Measurements from ENCODE around the gene MTG1.
"Not testable (repeated sequence)": the region's sequence is repeated elsewhere in the genome, so short reads cannot be mapped to it uniquely, and the experiment has no call there.

Gene MTG1

DNA sequence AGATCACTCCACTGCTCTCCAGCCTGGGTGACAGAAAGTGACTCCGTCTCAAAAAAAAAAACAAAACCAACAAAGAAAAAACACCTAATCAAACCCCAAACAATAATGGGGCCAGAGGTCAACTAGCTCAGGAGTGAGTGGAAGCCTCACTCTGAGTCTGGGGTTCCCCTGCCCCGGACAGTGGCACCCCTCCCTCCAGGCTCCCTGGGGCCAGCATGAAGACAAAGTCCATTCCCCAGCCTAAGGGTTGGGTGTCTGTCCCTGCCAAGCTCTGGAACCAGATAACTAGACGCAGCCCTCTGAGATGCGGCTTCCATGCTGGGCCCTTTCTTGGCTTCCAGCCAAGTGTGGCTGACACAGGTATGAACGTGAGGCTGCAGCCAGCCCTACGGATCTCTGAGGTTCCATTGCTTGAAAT, 34.4 kb upstream of the MTG1 start:
- no peak for DNase-seq

DNA sequence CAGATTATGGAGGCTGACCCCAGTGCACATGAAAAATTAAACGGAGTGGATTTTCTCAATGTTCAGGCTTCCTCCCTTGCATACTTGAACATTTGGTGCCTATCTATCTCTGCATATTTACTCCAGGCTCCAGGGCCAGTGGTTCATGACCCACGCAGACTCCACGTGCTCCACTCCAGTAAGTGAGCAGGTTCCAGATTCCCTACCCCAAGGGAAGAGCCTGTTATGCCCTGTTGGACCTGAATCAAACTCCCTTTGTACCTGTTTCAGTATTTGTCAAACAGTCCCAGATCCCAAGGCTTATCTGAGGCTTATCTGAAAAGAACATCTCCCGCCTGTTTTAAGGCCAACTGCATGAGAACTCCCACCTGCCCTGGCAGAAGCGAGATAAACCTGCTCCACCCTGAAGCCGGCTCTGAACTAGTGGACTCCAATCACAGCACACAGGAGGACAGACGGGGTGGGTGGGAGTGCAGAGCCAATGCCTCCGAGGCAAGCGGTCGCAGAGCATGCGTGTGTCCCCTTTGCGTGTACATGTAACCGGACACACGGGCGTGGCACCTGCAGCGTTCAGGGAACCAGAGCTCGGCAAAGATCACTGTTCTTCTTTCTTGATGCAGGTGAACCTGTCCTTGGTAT, 33.9 kb upstream of the MTG1 start:
- no peak for DNase-seq

DNA sequence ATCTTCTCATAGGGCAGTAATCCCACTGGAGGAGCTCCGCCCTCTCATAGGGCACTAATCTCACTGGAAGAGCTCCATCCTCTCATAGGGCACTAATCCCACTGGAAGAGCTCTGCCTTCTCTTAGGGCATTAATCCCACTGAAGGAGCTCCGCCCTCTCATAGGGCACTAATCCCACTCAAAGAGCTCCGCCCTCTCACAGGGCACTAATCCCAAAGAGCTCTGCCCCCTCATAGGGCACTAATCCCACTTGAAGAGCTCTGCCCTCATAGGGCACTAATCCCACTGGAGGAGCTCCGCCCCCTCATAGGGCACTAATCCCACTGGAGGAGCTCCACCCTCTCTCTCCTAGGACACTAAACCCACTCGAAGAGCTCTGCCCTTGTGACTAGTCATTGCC, 32.7 kb upstream of the MTG1 start:
- no peak for DNase-seq

DNA sequence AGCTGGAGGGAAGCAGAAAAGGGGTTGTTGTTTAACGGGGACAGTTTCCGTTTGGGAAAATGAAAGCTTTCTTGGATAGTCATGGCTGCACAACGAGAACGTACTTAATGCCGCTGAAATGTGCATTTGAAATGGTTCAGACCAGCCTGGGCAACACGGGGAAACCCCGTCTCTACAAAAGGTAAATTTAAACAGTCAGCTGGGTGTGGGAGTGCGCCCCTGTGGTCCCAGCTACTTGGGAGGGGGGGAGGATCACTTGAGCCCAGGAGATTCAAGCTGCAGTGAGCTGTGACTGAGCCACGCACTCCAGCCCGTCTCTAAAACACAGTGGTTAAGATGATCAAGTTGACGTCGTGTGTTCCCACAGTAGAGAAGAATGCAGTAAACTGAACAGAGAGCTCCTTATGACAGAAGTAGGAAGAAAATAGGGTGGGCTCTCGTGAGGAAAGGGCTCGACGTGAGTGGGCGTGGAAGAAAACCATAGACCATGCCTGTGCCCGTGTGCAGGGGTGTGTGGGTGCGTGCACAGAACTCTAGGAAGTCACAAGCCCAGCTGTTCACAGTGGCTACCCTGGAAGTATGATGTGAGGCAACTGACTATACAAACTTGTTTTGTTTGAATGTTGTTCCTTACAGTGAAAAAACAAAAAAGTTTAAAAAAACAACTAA, 32.0 kb upstream of the MTG1 start:
- DNase-seq = no peak

DNA sequence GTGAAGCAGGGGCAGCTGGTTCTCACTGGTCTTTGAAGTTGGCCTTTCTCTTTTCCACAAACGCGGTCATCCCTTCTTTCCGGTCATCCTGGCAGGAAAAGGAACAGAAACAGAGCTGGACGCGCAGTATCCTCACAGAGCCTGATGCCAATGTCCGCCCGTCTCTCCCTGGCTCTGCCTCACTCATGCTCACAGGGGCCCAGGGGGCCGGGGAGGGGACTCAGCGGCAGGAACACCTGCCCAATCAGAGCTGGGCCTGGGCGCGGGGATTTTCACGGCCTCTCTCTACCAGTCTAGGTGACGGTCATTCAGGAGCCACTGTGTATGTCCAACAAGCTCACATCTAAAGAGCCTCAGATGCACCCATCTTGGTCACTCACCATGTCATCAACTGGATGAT, 31.1 kb upstream of the MTG1 start:
- no peak for DNase-seq

DNA sequence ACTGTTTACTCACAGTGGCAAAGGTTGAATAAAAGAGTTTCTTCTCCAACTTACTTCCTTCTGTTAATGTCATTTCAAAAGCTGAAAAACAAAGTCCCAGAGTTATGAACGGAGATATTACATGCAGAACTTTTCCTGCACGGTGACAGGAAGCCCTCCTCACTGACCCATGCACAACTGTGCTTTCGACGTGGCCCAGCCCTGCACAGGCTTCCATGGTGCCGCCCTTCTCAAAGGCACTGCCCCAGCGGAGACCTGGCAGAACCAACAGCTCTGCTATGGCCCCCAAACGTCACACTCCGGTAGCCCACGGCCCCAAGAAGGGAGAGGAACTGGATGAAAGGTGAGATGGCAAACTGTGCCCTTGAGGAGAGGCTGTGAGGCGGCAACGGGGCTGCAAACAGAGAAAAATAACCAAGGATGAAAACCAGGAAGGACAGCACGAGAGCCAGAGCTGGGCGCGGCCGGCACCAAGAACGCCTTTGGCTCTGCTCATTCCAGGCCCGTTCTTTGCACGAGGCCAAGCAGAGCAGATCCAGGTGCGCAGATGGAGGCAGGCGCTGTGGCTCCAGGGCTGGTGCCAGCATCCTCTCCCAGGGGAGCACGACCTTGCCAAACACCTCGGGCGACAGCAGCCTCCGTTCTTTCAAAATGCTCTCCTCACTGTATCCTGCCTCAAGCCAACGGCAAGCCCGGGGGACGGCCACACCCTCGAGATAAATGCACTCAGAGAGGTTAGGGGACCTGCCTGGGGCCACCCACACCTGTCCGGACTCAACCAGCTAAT, 29.1 kb upstream of the MTG1 start:
- DNase-seq = no peak

DNA sequence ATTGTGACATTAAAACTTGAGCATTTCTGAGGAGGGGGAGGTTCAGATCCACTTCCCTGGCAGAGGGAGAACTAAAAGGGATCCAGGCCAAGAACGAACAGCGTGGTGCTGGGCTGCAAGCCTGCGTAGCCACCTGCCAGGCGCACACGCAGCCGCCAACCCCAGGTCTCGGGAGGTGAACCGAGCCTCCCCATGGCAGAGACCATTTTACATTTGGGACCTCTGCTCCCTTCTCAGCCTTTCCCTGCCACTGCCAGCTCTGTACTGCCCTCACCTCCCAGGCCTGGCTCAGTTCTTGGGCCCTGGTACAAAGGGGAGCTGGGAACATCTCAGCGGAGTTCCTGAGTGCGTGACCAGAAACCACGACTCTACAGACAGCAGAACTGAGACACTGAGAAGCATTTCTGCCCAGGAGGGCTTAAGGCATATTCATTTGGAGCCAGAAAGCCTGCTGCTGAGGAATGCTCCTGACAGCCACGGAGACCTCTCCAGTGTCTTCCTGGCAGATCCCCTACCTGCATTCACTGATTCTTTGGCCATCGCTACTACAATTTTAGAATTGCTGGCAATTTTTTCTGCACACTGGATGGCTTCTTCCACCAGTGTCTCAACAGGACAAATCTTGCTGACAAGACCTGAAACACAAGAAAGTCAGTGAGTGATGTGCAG, 28.4 kb upstream of the MTG1 start:
- no peak for DNase-seq

DNA sequence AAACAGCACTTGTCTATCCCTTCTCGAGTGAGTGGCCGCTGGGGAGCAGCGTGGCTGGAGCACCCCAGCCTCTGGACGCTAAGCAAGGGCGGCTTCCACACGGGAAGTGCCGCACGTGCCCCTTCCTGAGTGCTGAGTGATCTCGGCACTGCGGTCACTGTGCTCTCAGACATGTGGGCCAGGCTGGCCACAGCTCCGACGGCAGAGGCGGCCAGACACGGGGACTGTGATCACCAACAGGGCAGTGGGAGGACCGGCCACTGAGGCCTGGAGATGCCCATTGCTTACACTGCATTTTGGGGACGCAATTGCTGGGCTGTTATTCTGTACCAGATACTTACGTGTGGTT, 27.9 kb upstream of the MTG1 start:
- no peak for DNase-seq

DNA sequence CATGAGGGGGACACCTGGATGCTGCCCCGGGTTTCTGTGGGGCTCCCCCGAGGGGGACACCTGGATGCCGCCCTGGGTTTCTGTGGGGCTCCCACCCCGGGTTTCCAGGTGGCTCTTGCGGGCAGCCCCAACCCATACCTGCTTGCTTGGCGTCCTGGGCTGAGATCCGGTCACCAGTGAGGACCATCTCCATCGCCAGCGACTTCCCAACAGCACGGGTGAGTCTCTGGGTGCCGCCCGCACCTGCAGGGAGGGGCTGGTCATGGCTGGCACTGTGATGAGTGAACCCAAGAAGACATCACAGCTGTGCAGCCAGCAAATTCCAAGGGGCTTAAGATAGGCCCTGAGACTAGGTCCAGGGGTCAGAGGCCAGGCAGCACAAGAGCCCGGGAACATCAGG, 27.2 kb upstream of the MTG1 start:
- no peak for DNase-seq

DNA sequence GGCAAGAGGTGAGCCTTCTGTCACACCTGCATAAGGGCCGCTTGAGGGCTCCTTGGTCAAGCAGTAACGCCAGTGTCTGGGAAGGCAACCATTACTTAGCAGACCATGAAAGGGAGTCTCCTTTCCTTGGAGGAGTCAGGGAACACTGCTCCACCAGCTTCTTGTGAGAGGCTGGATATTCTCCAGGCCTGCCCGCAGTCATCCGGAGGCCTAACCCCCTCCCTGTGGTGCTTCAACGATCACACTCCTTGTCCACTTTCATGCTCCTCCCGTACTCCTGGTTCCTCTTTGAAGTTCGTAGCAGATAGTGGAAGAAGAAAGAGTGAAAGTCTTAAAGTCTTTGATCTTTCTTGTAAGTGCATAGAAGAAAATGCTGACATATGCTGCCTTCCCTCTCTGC, 26.5 kb upstream of the MTG1 start:
- DNase-seq = not testable (repeated sequence)

DNA sequence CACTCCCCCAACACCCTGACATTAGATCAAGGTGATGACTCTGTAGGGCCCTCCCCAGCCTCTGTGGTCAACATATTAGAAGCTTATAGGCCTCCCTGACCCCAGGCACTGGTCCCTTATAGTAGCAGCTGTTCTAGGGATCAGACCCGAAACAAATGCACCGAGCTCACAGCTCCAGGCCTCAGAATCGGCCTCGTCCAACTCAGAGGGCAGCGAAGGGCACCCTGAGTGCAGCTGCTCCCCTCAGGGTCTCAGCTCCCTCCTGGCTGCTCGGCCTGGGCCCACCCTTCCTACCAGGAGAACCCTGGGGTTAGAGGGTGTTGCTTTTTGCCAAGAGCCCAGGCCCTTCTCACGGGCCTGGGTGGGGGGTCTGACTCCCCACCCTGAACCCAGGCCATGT, 25.8 kb upstream of the MTG1 start:
- no peak for DNase-seq

DNA sequence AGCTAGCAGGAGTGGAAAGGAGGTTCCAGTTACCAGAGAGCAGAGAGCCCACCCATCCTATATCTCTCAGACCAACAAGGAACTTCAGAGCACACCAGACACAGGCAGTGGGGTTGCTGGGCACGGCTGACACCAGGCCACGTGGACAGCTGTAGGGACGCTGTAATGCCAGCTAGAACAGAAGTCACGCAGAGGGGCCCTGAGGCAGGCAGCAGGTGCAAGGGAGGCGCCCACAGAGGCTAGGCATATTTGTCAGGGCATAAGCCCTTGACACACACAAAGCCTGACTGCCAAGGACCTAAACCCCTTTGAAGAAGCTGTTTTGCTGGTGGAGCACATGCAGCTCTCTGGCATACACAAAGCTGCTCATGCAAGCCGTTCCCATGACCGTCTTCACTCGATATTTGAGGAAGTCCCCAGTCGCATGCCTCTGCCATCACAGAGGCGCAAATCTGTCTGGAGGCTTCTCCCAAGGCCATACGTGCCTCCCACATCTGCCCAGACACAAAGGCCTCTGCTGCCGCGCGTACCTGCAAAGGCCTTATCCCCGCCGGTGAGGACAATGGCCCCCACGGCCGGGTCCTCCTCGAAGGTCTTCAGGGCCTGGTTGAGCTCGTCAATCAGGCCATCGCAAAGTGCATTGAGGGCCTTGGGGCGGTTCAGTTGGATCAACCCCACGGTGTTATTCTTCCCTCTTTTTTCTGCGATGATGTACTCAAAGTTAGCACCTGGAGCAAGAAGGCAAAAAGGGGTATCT, 23.7 kb upstream of the MTG1 start:
- DNase-seq = no peak

DNA sequence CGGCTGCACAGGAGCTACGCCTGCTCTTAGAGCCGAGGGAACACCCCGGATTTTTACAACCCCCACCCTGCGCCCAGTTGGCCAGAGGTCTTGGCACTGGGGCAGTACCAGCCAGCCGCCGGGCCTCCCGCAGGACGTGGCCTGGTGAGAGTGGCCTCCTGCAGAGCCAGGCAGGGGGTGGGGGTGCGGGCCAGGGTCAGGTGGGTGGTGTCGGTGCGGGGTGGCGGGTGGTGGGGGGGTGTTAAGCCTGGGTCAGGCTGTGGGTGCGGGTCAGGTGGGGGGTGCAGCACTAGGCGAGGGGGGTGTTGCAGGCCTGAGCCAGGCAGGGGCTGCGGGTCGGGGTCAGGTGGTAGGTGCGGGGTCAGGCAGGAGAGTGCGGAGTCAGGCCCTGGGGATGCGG, 21.4 kb upstream of the MTG1 start:
- no peak for DNase-seq

DNA sequence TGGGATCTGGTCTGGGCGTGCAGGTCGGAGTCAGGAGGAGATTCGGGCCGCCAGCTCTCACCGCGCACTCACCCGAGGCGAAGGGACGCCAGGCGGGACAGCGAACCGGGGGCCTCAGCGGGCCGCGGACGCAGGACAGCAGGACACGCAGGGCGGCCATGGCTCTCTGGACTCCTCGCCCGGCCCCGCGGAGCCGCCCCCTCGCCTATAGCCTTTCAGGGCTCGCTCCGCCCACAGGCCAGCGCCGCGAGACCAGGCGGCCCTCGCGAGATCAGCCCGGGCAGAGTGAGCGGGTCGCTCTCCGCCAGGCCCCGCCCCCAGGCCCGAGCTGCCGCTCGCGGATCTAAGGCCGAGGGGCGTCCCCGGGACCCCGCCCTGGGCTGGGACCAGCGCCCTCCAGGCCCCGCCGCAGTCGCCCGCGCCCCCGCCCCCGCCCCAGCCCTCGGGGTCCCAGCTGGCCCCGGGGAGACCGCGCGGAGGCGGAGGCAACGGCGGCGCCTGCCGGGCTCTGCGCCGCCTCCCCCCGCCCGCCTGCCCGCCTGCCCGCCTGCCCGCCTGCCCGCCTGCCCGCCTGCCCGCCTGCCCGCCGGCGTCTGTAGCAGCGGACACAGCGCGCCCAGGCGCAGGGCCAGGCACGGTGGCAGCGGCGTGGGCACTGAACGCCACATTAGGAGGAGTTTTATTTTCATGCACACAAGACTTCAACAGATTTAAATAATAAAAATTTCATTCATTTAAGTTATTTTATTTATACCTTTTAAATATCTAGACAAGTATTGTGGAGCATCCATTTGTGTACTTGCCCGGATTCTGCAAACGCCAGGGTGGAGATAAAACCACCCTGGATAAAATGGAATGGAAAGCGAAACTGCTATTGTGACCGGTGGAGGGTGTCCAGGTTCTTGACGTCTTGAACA, 20.5 kb upstream of the MTG1 start, which contains the start of gene ECHS1:
TSS of gene ECHS1 (minus strand) at position 181 of the 917 bp plus-strand sequence. CDS start at position 160, 21 bp downstream.
- DNase-seq = peak; percentile 93

DNA sequence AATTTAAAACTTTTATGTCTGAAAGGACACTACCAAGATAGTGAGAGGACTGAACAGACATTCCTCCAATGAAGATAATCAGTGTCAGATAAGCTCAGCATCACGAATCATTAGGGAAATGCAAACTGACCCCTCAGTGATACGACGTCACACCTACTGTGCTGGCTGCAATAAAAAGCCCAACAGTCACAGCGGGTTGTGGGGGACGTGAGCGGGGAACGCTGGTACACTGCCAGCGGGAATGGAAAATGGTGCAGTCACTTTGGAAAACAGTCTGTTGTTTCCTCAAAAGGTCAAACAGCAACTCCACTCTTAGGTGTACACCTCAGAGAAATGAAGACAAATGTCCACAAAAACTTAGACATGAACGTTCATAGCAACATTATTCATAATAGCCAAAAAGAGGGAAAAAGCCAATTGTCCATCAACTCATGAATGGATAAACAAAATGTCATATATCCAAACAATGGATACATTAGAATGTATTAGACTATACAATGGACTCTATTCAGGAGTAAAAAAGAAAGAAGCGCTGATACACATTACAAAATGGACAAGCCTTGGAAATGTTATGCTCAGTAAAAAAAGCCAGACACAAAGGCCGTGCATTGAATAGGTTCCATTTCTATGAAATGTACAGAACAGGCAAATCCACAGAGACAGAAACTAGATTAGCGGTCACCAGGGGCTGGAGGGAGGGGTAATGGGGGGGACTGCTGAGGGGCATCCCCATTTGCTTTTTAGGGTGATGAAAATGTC, 18.4 kb upstream of the MTG1 start:
- DNase-seq = no peak

DNA sequence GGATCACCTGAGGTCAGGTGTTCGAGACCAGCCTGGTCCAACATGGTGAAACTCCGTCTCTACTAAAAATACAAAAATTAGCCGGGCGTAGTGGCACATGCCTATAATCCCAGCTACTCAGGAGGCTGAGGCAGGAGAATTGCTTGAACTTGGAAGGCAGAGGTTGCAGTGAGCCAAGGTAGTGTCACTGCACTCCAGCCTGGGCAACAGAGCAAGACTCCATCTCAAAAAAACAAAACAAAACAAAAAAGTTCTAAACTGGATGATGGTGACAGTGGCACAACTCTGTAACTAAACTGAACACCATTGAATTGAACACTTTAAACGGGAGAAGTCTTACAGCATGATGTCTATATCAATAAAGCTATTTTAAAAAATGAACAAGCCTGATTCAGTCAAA, 17.8 kb upstream of the MTG1 start:
- not testable (repeated sequence) for DNase-seq

DNA sequence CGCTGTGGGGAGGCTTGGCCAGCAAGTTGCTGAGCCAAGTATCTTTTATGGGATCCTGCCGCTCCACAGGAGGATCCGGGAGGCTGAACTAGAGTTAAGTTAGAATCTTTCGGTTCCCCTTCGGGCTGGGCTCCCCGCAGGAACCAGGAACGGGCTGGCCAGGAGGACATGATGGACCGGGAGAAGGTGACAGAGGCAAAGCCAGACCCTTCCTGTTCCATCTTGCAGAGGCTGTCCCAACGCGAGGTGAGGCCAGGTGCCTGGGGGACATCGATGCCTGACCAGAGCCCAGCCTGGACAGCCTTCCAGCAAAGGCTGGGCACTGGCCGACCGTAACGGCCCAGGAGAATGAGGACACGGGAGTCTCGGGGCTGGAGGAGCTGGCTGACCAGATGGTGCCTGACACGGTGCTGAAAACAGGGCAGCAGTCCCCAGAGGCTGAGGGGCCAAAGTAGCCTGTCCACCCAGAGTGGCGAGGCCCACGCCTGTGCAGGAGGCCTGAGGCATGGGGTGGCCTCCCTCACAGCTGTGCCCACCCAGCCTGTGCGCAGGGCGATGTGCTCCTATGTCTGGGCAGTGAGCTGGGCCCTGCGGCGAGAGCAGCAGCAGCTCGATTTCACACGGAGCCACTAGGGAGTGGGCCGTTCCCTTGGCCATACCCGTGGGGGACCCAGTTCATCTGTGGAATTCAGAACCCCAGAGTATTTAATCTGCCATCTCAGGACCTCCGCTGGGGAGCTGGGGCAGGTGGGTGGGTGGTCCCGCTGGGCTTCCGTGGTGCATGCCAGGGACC, 16.7 kb upstream of the MTG1 start:
- no peak for DNase-seq

DNA sequence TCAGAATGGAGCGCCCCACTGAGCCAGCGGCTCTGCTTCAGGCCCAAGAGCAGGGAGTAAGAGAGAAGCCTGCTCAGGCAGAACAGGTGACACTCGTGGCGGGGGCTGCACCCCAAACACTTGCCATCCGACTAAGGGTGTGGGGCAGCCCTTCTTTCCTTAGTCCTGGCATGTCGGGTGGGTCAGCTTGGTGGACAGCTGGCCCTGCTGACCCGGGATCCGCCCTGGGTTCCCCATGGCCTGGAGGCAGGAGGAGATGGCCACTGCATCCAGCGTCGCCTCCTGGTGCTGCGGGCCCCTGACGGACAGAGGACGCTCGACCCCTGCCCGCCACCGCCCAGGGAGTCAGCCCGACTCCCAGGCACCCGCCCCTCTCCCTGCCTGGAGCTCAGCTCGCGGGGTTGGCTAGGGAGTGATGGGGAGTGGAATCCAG, 16.1 kb upstream of the MTG1 start:
- DNase-seq = no peak

DNA sequence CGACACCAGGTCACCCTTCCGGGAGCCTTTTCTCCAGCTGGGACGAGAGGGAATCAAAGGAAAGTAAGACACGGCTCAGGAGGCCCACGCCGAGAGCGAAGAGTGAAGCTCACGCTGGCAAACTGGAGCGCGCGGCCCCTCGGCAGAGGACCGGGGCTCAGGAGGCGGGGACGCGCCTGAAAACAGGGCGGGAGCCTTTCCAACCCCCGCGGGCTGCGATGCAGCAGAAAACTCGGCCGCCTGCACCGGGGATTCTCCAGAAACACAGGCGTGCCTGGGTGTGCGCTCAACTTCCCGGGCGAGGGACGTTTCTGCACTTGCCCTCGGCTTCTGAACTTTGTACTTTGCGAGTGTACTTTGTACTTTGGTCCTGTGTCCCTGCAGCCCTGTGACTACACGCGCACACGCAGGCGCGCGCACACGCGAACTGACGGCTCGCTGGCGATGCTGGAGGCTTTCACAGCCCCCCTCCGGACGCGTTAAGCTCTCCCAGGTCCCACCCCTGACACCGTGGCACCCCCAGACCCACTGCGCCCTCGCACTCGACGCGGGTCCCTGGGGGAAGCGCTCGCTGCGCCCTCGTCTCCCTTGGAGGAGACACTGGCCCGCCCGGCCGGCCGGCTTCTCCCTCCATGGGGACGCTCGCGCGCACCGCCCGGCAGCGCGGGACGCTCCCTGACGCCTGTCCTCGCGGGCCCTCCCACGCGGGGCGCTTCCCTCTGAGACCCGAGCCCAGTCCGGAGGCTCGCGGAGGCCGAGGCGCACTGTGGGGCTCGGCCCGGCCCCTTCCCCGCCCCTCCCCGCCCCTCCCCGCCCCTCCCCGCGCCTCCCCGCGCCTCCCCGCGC, 15.5 kb upstream of the MTG1 start:
- peak; percentile 51 for DNase-seq

Data from T1000 (cell line).